Upper lobe of left lung (tissue), 4 donors: ENCODE data around the gene FAM47E.

Experiments used
- CTCF ChIP-seq, 6 experiments: fragments of 450-650 bp in 4 of 6; fragments of 200-600 bp in 2 of 6; sonication (generic) in 2 of 6; IDR thresholded peaks; one replicate each; pipeline ENCODE4 v1.5.1; 2016 to 2019; ENCODE audit warnings: antibody characterized with exemption in 6 of 6
- EP300 ChIP-seq, 4 donors: sonication (generic); formaldehyde crosslinking; IDR thresholded peaks; one replicate each; pipeline ENCODE4 v1.5.1; 2017; ENCODE audit warnings: antibody characterized with exemption in 4 of 4, control low read depth in 2 of 4
- POLR2A ChIP-seq, 4 donors: fragments of 450-650 bp; IDR thresholded peaks; one replicate each; pipeline ENCODE4 v1.5.1; 2016 to 2017; ENCODE audit warnings: antibody characterized with exemption in 4 of 4, mild to moderate bottlenecking in 2 of 4
- POLR2AphosphoS5 ChIP-seq, 2 donors: sonication (generic); formaldehyde crosslinking; IDR thresholded peaks; one replicate each; pipeline ENCODE4 v1.5.1; 2017; ENCODE audit warnings: antibody characterized with exemption in 2 of 2

GRCh38 chr4:76275486-76276124 is 24.1 kb downstream of the FAM47E start:
- no peak for TF ChIP-seq POLR2A (IDR thresholded peaks at IDR 0.05)
- no peak for TF ChIP-seq CTCF (IDR thresholded peaks at IDR 0.05)
- TF ChIP-seq EP300 (IDR thresholded peaks at IDR 0.05): no peak
- no peak for TF ChIP-seq POLR2AphosphoS5 (IDR thresholded peaks at IDR 0.05)
